ENCODE data around the gene CDCA3. TPM values are rescaled to one million over a fixed set of nuclear protein-coding genes. Genes with fewer than 3 reads are reported as not detected.

Gene CDCA3
- total RNA-seq (1.6 and 1.8 TPM in 2 replicates), polyA plus RNA-seq (2.0 and 2.3 TPM in 2 replicates), polyA minus RNA-seq (2.1 and 3.8 TPM in 2 replicates)
- total RNA-seq (2013) = 1.9 TPM

DNA sequence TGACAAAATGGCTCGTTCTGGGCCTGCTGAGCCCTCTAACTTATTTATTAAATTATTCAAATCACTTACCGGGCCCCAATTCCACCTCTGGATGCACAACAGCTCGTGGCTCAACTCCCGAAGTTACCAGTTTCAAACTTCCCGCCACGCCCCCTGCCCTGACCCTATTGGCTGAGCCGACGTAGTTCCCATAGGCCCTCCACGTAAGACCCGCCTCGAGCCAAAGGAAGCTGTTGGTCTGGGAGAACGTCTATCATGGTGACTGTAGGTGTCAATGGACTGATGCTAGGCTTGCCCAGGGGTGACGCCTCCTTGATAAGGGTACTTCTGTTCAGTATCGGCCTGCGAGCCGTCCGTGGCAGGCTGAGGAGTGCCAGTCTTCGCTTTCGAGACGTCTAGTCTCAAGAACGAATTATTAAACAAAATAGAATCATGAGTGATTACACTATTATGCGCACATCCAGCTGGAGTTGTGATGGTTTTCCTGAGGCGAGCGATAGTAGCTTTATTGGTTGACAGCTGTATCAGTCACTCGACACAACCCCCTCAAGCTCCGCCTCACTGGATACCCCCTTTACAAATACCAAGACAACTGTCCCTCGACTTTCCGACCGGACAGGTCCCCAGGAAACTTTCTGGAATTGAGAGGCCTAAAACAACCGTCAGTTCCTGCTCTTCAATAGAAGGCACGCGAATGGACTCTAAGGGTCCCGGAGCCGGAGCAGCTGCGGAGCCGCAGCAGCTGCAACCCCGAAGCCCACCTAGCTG is at the start of gene CDCA3:
Gene CDCA3 (minus strand): TSS at position 134 of the 768 bp plus-strand sequence. CDS start 334 bp downstream, outside the sequence.
- H2AFZ ChIP-seq (ENCODE audit: insufficient read depth, low read depth, low read length, poor library complexity, severe bottlenecking) = peak within 1 kb of the TSS; percentile 80
- peak within 1 kb of the TSS; percentile 87 for H3K4me2 ChIP-seq (replicated peaks; ENCODE audit: low read depth, low read length, poor library complexity, severe bottlenecking)
- peak within 1 kb of the TSS; percentile 87 for H3K9ac ChIP-seq (ENCODE audit: low read length)
- peaks cover 0 to 18% of the 10 kb centered on the region in 2 experiments for H3K36me3 ChIP-seq (replicated peaks in 1 of 2; ENCODE audit: control extremely low read depth in 1 of 2, control insufficient read depth in 1 of 2, extremely low read depth in 1 of 2, insufficient read depth in 2 of 2, low read length in 1 of 2)
- Mint-ChIP-seq H3K4me1 (peaks cover 23% of the 10 kb centered on the region), H3K9me3 (ENCODE audit: insufficient read depth) (no peaks in the 10 kb centered on the region), H3K27me3 (no peaks in the 10 kb centered on the region), H3K27ac (peak within 1 kb of the TSS; percentile 93), H3K4me3 (peak within 1 kb of the TSS; percentile 92)
- 0% methylated on average over 29 of the region's 37 CpGs for WGBS (ENCODE audit: insufficient coverage)
- H3K4me3 ChIP-seq (ENCODE audit: control extremely low read depth in 1 of 5, extremely low read depth in 1 of 5, insufficient read depth in 1 of 5, low read depth in 2 of 5, low read length in 4 of 5) = peak within 1 kb of the TSS; percentile 85 to 98 (median 92)
- H3K4me1 ChIP-seq (ENCODE audit: control insufficient read depth in 2 of 2, insufficient read depth in 2 of 2, low read length in 2 of 2) = peaks cover 6 to 23% of the 10 kb centered on the region in 2 donors
- H3K27me3 ChIP-seq (replicated peaks in 1 of 4; ENCODE audit: control extremely low read depth in 1 of 4, control insufficient read depth in 3 of 4, insufficient read depth in 4 of 4, low read length in 3 of 4) = no peaks in the 10 kb centered on the region
- H3K27ac ChIP-seq (ENCODE audit: low read length in 2 of 2) = peak within 1 kb of the TSS; percentile 91
- TF ChIP-seq EZH2 (IDR thresholded peaks at IDR 0.05; ENCODE audit: borderline replicate concordance, insufficient read depth, low read depth, low read length, poor library complexity, severe bottlenecking) = no peak
- TF ChIP-seq, protein P1, sequence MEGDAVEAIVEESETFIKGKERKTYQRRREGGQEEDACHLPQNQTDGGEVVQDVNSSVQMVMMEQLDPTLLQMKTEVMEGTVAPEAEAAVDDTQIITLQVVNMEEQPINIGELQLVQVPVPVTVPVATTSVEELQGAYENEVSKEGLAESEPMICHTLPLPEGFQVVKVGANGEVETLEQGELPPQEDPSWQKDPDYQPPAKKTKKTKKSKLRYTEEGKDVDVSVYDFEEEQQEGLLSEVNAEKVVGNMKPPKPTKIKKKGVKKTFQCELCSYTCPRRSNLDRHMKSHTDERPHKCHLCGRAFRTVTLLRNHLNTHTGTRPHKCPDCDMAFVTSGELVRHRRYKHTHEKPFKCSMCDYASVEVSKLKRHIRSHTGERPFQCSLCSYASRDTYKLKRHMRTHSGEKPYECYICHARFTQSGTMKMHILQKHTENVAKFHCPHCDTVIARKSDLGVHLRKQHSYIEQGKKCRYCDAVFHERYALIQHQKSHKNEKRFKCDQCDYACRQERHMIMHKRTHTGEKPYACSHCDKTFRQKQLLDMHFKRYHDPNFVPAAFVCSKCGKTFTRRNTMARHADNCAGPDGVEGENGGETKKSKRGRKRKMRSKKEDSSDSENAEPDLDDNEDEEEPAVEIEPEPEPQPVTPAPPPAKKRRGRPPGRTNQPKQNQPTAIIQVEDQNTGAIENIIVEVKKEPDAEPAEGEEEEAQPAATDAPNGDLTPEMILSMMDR (IDR thresholded peaks at IDR 0.05) = no peak
- peaks cover 31% of the 10 kb centered on the region for H3K79me2 ChIP-seq (ENCODE audit: control insufficient read depth, insufficient read depth, low read length)
- ChIA-PET CTCF (interaction anchor here (0.8 to 6.7 kb wide), 17 partner anchors 8 to 314 kb away, joined by 3 to 136 read pairs (median 4); partner anchors contain the start of genes C1RL, COPS7A, GNB3 and MLF2), POLR2A (interaction anchor here (0.5 to 5.3 kb wide), 21 partner anchors 10 to 381 kb away, joined by 3 to 49 read pairs (median 4); partner anchors contain the start of genes C12orf57, COPS7A, GAPDH and LPCAT3)
- DNase-seq (peak; percentile 96), ATAC-seq (ENCODE audit: low read depth) (peak; percentile 42)
- intact Hi-C loops (cut with micrococcal nuclease) = loop anchor here (1.0 to 5.0 kb wide), 5 partner anchors 16 to 294 kb away; partner anchors contain the start of genes IFFO1, MLF2 and PTMS
- H4K20me1 ChIP-seq (ENCODE audit: control insufficient read depth, insufficient read depth, low read length, poor library complexity, severe bottlenecking) = peaks cover 5% of the 10 kb centered on the region
- H3K9me3 ChIP-seq (ENCODE audit: control extremely low read depth in 1 of 3, control insufficient read depth in 2 of 3, insufficient read depth in 1 of 3, low read length in 2 of 3) = no peaks in the 10 kb centered on the region

All from B cell (primary cell).